ENCODE results near the gene HSPBP1.

Gene HSPBP1

GRCh38 chr19:55216461-55217198 is 63.3 kb downstream of the HSPBP1 start:
- peak; percentile 15 to 41 for DNase-seq (ENCODE audit: low read depth in 2 of 2)

GRCh38 chr19:55213547-55213946 is 66.4 kb downstream of the HSPBP1 start:
- no peak for DNase-seq (ENCODE audit: low read depth in 2 of 2)

GRCh38 chr19:55212447-55212846 is 67.5 kb downstream of the HSPBP1 start:
- DNase-seq (ENCODE audit: low read depth in 2 of 2) = peak in 1 of 2 donors; percentile 34
